ENCODE data around the gene MSMO1. TPM values are rescaled to one million over a fixed set of nuclear protein-coding genes. Genes with fewer than 3 reads are reported as not detected.

Gene MSMO1
- total and polyA plus RNA-seq, 12 donors, result 3.7 to 15.1 (median 9.0) TPM

DNA sequence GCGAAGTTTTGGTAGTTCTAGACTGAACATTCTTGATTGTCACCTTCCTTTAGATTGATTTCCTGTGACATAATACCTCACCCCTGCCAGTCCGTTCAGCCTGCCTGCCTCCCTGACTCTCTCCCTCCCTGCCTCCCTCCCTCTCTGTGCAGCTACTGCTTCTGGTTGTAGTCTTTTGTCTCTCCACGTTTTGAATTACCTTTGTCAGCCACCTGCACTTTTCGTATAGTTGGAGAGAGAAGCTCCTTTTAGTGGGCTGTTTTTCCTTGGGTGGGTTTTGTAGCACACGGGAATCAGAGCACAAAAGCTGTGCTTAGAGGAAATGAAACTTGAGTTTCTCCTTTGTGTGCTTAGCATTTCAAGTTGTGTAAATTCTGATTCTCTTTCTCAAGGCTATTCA, 32.6 kb upstream of the MSMO1 start:
- Histone ChIP-seq H3K9me3 (no peaks in the 10 kb centered on the region), H3K4me3 (no peak overlapping the region), H3K27ac (peak overlapping the region in 1 of 10 donors; percentile 16), H3K27me3 (no peaks in the 10 kb centered on the region), H3K4me1 (peaks cover 0 to 25% (median 0%) of the 10 kb centered on the region in 9 donors), H3K36me3 (peaks cover 0 to 34% (median 0%) of the 10 kb centered on the region in 9 donors)
- no peak for ATAC-seq
- no peak for TF ChIP-seq CTCF (IDR thresholded peaks at IDR 0.05)
- no peak for DNase-seq
- WGBS, 2 donors, result 65 to 66% methylated on average over 5 of the region's 5 CpGs
- intact Hi-C loops (cut with DNase I), result no loop called here

DNA sequence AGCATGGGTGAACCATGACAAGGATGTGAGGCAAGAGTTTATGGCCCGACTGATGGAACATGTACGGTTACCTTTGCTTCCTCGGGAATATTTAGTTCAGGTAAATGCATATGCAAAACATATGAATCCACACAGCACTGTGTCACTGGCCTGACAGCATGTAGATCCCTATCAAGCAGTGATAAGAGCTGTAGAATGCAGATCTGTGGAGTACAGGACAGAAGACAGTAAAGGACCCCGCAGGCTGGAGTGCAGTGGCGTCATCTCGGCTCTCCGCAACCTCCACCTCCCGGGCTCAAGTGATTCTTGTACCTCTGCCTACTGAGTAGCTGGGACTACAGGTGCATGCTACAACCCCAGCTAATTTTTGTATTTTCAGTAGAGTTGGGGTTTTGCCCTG, 29.8 kb upstream of the MSMO1 start:
- intact Hi-C loops (cut with DNase I), result no loop called here
- no peak for TF ChIP-seq CTCF (IDR thresholded peaks at IDR 0.05)
- H3K27me3 ChIP-seq, result no peaks in the 10 kb centered on the region
- no peaks in the 10 kb centered on the region for H3K9me3 ChIP-seq
- no peak overlapping the region for H3K4me3 ChIP-seq
- 97% methylated on average over 8 of the region's 8 CpGs for WGBS, 2 donors
- peaks cover 0 to 39% (median 0%) of the 10 kb centered on the region in 9 donors for H3K36me3 ChIP-seq
- no peak overlapping the region for H3K27ac ChIP-seq
- ATAC-seq, result no peak
- peaks cover 0 to 41% (median 0%) of the 10 kb centered on the region in 9 donors for H3K4me1 ChIP-seq
- no peak for DNase-seq

GRCh38 chr4:165299399-165300060, 27.9 kb upstream of the MSMO1 start:
- H3K27ac ChIP-seq, result peak overlapping the region in 1 of 10 donors; percentile 19
- TF ChIP-seq CTCF (IDR thresholded peaks at IDR 0.05), result no peak
- H3K4me3 ChIP-seq, result no peak overlapping the region
- DNase-seq (no peak), ATAC-seq (peak in 1 of 8 donors; percentile 62)
- H3K9me3 ChIP-seq, result no peaks in the 10 kb centered on the region
- H3K4me1 ChIP-seq, result peaks cover 0 to 33% (median 0%) of the 10 kb centered on the region in 9 donors
- 90 to 92% methylated on average over 5 of the region's 5 CpGs for WGBS, 2 donors
- no peaks in the 10 kb centered on the region for H3K27me3 ChIP-seq
- peaks cover 0 to 39% (median 0%) of the 10 kb centered on the region in 9 donors for H3K36me3 ChIP-seq
- intact Hi-C loops (cut with DNase I), result loop anchor here in 1 of 10 donors (2.0 kb wide), 1 partner anchor 15 kb away; no protein-coding TSS in a partner anchor

- H3K27me3 ChIP-seq, result no peaks in the 10 kb centered on the region
- H3K36me3 ChIP-seq, result peaks cover 0 to 40% (median 0%) of the 10 kb centered on the region in 9 donors
- H3K9me3 ChIP-seq, result no peaks in the 10 kb centered on the region
- intact Hi-C loops (cut with DNase I), result loop anchor here in 1 of 10 donors (2.0 kb wide), 1 partner anchor 13 kb away; no protein-coding TSS in a partner anchor
- H3K4me3 ChIP-seq, result peak overlapping the region in 6 of 10 donors; percentile 23 to 33 (median 26)
- peaks cover 0 to 21% (median 0%) of the 10 kb centered on the region in 9 donors for H3K4me1 ChIP-seq
- peak overlapping the region in 1 of 10 donors; percentile 10 for H3K27ac ChIP-seq
- ATAC-seq (peak in 4 of 8 donors; percentile 19 to 45 (median 35)), DNase-seq (no peak)
- TF ChIP-seq CTCF (IDR thresholded peaks at IDR 0.05), result no peak
- WGBS, 2 donors, result 39 to 55% methylated on average over 1 of the region's 1 CpG
These were observed 25.6 kb upstream of the MSMO1 start for GRCh38 chr4:165301833-165302232.
